IPS-NIHi11 (cell line): ENCODE results near the gene ARHGAP32.

Source experiments
- DNase-seq: peaks from one replicate; pipeline ENCODE4 v3.0.0; 2012; ENCODE audit warnings: mixed read lengths, low spot score

Gene ARHGAP32

GRCh38 chr11:129192150-129192549 is at the start of gene ARHGAP32:
ARHGAP32 (minus strand) TSS chr11:129192325; CDS start chr11:129192198, 127 bp downstream.
- DNase-seq, result no peak

- DNase-seq, result no peak
These were observed 47.1 kb upstream of the ARHGAP32 start for GRCh38 chr11:129239207-129239606.

- DNase-seq, result no peak
These were observed 45.9 kb upstream of the ARHGAP32 start for GRCh38 chr11:129237880-129238638.

GRCh38 chr11:129237456-129237855 is 45.3 kb upstream of the ARHGAP32 start:
- DNase-seq, result no peak

GRCh38 chr11:129236850-129237249 is 44.7 kb upstream of the ARHGAP32 start:
- DNase-seq, result no peak

- DNase-seq, result no peak
These were observed 42.9 kb upstream of the ARHGAP32 start for GRCh38 chr11:129234978-129235377.

GRCh38 chr11:129230006-129230405 is 37.9 kb upstream of the ARHGAP32 start:
- no peak for DNase-seq

- no peak for DNase-seq
These were observed 34.2 kb upstream of the ARHGAP32 start for GRCh38 chr11:129226207-129226798.

GRCh38 chr11:129225190-129225589 is 33.1 kb upstream of the ARHGAP32 start:
- no peak for DNase-seq

- no peak for DNase-seq
These were observed 32.4 kb upstream of the ARHGAP32 start for GRCh38 chr11:129224538-129224937.

- DNase-seq, result no peak
These were observed 31.6 kb upstream of the ARHGAP32 start for GRCh38 chr11:129223701-129224149.

GRCh38 chr11:129223260-129223659 is 31.1 kb upstream of the ARHGAP32 start:
- DNase-seq, result no peak

- no peak for DNase-seq
These were observed 30.0 kb upstream of the ARHGAP32 start for GRCh38 chr11:129222158-129222557.

GRCh38 chr11:129215506-129216245 is 23.6 kb upstream of the ARHGAP32 start:
- DNase-seq, result peak; percentile 29

GRCh38 chr11:129214710-129215295 is 22.7 kb upstream of the ARHGAP32 start:
- no peak for DNase-seq

GRCh38 chr11:129213261-129213660 is 21.1 kb upstream of the ARHGAP32 start:
- DNase-seq, result no peak

GRCh38 chr11:129211397-129211796 is 19.3 kb upstream of the ARHGAP32 start:
- DNase-seq, result no peak

- no peak for DNase-seq
These were observed 18.7 kb upstream of the ARHGAP32 start for GRCh38 chr11:129210831-129211181.

- no peak for DNase-seq
These were observed 18.0 kb upstream of the ARHGAP32 start for GRCh38 chr11:129209891-129210830.

GRCh38 chr11:129208863-129209262 is 16.7 kb upstream of the ARHGAP32 start:
- no peak for DNase-seq

GRCh38 chr11:129204150-129204838 is 12.2 kb upstream of the ARHGAP32 start:
- DNase-seq, result no peak
